Fibroblast of lung (primary cell): ENCODE results near the gene PEF1.
A peak's percentile ranks its signal among the peaks of the same experiment; 100 is the strongest.

Experiments
- EZH2 ChIP-seq: IDR thresholded peaks from 2 replicates; pipeline ENCODE4 v1.5.1; 2012; ENCODE audit warnings: low read length, control low read depth, mild to moderate bottlenecking; ENCODE audit errors: missing control alignments
- TF ChIP-seq, protein P1 (sequence below), 2 donors: IDR thresholded peaks in 1 of 2; conservative IDR thresholded peaks in 1 of 2; 1 replicate in 1 of 2; 2 replicates in 1 of 2; pipeline ENCODE4 v1.5.1; 2011 to 2012; ENCODE audit warnings: low read length in 2 of 2, control low read depth in 1 of 2, inconsistent platforms in 1 of 2, low read depth in 1 of 2, mild to moderate bottlenecking in 1 of 2

DNA sequence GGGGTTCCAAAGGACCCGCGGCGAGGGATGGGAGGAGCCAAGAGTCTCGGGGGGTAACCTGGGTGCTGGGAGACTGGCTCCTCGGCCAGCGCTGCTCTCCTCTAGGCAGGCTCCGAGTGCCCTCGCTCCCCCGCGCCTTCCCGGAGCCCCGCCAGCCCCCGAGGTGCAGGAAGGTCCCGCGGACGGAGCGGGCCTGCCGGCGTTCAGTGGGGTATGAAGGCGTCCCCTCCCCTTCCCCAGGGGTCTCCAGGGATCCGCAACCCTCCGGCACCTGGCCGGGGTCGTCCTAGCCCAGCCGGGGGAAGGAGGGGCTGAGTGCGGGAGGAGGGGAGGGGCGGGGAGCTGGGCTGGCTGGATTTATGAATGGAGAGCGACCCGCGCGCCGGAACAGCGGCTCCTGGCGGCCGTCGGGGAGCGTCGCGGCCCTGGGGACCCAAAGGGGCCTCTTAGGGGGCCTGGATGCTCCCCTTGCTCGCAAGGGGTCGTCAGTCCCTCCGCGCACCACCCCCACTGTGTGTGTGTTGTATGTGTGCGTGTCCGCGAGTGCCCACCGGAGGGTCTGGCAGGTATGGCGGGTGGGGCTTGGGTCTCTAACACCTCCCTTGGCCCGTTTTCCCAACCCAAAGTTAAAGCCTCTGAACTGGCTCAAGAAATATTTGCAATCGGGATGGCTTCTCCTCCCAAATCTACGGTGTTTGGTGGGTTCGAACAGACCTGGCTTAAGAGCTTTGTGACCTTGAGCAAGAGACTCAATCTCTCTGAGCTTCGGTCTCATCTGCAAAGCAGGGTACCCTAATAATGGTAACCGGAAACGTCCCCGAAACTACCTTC lies 26.5 kb downstream of the PEF1 start:
- TF ChIP-seq EZH2: no peak
- TF ChIP-seq, protein P1, sequence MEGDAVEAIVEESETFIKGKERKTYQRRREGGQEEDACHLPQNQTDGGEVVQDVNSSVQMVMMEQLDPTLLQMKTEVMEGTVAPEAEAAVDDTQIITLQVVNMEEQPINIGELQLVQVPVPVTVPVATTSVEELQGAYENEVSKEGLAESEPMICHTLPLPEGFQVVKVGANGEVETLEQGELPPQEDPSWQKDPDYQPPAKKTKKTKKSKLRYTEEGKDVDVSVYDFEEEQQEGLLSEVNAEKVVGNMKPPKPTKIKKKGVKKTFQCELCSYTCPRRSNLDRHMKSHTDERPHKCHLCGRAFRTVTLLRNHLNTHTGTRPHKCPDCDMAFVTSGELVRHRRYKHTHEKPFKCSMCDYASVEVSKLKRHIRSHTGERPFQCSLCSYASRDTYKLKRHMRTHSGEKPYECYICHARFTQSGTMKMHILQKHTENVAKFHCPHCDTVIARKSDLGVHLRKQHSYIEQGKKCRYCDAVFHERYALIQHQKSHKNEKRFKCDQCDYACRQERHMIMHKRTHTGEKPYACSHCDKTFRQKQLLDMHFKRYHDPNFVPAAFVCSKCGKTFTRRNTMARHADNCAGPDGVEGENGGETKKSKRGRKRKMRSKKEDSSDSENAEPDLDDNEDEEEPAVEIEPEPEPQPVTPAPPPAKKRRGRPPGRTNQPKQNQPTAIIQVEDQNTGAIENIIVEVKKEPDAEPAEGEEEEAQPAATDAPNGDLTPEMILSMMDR (conservative IDR thresholded peaks at IDR 0.05 in 1 of 2, IDR thresholded peaks at IDR 0.05 in 1 of 2; ENCODE audit: low read depth in 1 of 2, low read length in 2 of 2): peak; percentile 65 to 68
